ENCODE data around the gene G0S2.

Gene G0S2

GRCh38 chr1:209634005-209634737 lies 41.0 kb upstream of the G0S2 start:
- Histone ChIP-seq H3K36me3 (no peaks in the 10 kb centered on the region), H3K4me3 (ENCODE audit: low read depth in 1 of 2, low read length in 1 of 2) (peak overlapping the region in 1 of 2 experiments; percentile 11), H3K27me3 (peaks cover 45% of the 10 kb centered on the region), H3K27ac (peak overlapping the region; percentile 85), H3K4me1 (ENCODE audit: control insufficient read depth in 1 of 2, insufficient read depth in 1 of 2, low read depth in 1 of 2, low read length in 1 of 2) (peaks cover 25 to 30% of the 10 kb centered on the region in 2 experiments), H3K9me3 (no peaks in the 10 kb centered on the region)
- no peak for TF ChIP-seq CTCF (IDR thresholded peaks at IDR 0.05)

DNA sequence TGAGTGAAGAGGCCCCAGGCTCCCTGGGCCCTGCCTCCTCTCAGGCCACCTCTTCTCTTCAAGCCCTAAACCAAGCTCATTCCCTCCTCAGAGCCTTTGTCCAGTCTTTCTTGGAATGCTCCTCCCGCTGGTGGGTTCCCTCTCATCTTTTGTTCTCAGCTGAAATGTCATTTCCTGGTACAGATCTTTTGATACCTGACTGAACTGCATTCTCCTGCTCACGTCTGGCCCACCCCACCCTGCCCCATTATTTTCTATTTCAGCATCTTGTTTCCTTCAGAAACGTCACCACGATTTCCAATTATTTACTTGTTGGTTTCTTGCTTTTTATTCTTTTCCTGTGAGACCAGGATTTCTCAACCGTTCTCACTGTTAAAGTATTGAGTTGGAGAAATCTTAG lies 39.4 kb upstream of the G0S2 start:
- H3K4me1 ChIP-seq (ENCODE audit: control insufficient read depth in 1 of 2, insufficient read depth in 1 of 2, low read depth in 1 of 2, low read length in 1 of 2) = peaks cover 25 to 30% of the 10 kb centered on the region in 2 experiments
- H3K4me3 ChIP-seq (ENCODE audit: low read depth in 1 of 2, low read length in 1 of 2) = no peak overlapping the region
- no peak for TF ChIP-seq CTCF (IDR thresholded peaks at IDR 0.05)
- no peaks in the 10 kb centered on the region for H3K36me3 ChIP-seq
- H3K27me3 ChIP-seq = peaks cover 34% of the 10 kb centered on the region
- no peak overlapping the region for H3K27ac ChIP-seq
- H3K9me3 ChIP-seq = no peaks in the 10 kb centered on the region

DNA sequence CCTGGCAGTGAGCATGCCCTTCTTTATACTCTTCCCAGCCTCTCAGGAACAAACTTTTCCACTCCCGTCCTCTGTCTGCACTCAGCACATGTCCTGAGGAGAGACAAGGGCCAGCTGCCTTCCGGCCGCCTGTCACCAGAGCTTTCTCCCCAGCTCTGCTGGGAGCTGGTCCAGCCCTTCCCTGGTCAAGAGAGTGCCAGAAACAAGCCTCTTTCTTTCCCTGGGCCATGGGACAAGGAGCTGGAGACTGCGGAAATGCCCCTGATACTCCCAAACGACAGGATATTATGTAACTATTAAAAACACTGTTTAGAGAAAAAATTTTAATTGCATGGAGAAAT lies 33.4 kb upstream of the G0S2 start:
- Histone ChIP-seq H3K9me3 (no peaks in the 10 kb centered on the region), H3K27ac (no peak overlapping the region), H3K4me1 (ENCODE audit: control insufficient read depth in 1 of 2, insufficient read depth in 1 of 2, low read depth in 1 of 2, low read length in 1 of 2) (peaks cover 0 to under 1% of the 10 kb centered on the region in 2 experiments), H3K36me3 (no peaks in the 10 kb centered on the region), H3K4me3 (ENCODE audit: low read depth in 1 of 2, low read length in 1 of 2) (no peak overlapping the region), H3K27me3 (peaks cover 69% of the 10 kb centered on the region)
- TF ChIP-seq CTCF (IDR thresholded peaks at IDR 0.05) = no peak

DNA sequence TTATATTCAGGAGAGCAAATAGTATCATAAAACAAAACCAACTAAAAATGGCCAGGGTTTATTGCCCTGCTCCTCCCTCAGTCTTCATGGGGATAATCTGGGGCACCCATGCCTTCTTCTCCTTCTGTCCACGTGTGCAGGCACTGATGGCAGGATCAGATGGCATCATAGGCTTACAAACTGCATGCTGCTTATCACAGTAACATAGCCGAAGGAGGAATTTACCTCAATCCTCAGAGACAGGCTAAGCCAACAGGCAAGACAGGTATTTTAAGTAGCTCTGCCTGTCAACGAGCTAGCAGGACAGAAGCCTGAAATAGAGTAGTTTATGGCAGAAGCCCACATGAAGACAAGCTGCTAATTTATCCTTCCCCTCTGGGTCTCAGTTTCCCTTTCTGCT lies 32.4 kb upstream of the G0S2 start:
- peaks cover 70% of the 10 kb centered on the region for H3K27me3 ChIP-seq
- H3K4me1 ChIP-seq (ENCODE audit: control insufficient read depth in 1 of 2, insufficient read depth in 1 of 2, low read depth in 1 of 2, low read length in 1 of 2) = peaks cover 5 to 7% of the 10 kb centered on the region in 2 experiments
- no peak for TF ChIP-seq CTCF (IDR thresholded peaks at IDR 0.05)
- no peaks in the 10 kb centered on the region for H3K36me3 ChIP-seq
- H3K4me3 ChIP-seq (ENCODE audit: low read depth in 1 of 2, low read length in 1 of 2) = no peak overlapping the region
- H3K9me3 ChIP-seq = no peaks in the 10 kb centered on the region
- no peak overlapping the region for H3K27ac ChIP-seq

DNA sequence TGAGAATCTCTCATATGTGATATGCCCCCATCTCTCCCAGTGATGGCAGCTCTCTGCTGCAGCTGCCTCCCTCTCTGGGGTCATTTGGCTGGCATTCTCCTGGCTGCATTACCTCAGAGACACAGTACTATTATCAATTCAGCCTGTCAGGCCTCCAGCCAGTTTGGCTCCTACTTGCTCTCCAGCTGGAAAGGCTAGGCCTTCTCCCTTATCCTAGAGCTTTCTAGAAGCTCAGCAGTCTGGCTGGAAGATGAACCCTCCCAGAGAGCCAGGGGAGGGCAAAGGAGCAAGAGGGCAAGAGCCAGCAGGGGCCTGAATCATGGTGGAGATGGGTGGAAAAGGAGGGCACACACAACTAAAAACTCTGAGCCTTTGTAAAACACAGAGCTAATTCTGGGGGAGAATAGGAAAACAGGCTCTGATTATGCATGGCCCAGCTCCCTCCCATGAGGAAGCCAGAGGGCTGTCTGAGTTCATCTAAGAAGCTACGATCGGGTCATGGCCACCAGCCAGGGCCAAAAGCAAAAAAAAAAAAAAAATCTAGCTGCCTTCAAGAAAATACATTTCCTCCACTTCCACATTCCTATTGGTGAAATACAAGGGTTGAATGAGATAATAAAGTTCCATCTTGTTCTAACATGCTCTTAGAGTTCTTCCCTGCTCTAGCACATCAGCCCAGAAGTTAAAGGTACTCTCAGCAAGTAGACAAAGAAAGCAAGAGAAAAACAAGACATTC lies 31.8 kb upstream of the G0S2 start:
- no peak for TF ChIP-seq CTCF (IDR thresholded peaks at IDR 0.05)
- H3K4me1 ChIP-seq (ENCODE audit: control insufficient read depth in 1 of 2, insufficient read depth in 1 of 2, low read depth in 1 of 2, low read length in 1 of 2) = peaks cover 10% of the 10 kb centered on the region in 2 experiments
- H3K9me3 ChIP-seq = no peaks in the 10 kb centered on the region
- no peak overlapping the region for H3K4me3 ChIP-seq (ENCODE audit: low read depth in 1 of 2, low read length in 1 of 2)
- peaks cover 66% of the 10 kb centered on the region for H3K27me3 ChIP-seq
- no peak overlapping the region for H3K27ac ChIP-seq
- H3K36me3 ChIP-seq = no peaks in the 10 kb centered on the region
